ENCODE measurements around the gene TAF6.

Gene TAF6

DNA sequence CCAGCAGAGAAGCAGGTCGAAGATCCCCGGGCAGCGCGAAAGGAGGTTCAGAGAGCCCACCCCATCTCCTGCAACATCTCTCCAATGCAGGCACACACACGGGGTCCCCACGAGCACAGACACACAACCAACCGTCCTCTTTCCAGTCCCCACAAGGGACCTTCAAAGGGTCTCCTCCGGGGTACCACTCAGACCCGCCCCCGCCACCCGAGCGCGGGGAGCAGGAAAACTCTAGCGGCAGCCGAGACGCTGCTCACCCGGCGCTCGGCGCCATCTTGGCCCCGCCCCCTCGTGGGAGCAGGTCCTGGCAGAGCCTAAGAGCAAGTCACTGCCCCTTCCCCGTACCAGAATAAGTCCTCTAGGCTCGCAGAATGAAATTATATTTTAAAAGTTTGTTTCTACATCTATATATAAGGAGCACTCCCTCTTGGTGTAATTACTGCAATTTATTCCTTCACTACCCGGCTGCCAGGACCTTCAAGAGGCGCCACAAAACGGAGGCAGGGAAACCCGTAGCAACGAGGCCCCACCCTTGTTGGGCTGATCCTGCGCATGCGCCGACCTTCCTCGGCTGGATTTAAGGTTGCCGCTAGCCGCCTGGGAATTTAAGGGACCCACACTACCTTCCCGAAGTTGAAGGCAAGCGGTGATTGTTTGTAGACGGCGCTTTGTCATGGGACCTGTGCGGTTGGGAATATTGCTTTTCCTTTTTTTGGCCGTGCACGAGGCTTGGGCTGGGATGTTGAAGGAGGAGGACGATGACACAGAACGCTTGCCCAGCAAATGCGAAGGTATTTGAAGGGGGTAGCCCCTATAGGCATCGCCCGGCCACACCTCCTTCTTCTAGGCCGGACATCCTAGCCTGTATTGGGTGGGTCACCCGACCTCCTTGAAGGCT, at the start of gene TAF6, which contains the start of gene CNPY4:
TAF6 (minus strand) TSS at position 287 of the 898 bp plus-strand sequence. CDS start 5,149 bp downstream, outside the sequence.
CNPY4 (plus strand) TSS at position 563 of the 898 bp plus-strand sequence; CDS start at position 674, 111 bp downstream.
- DNase-seq (ENCODE audit: low read depth) = peak; percentile 87

GRCh38 chr7:100167912-100168323, 48.8 kb upstream of the TAF6 start:
- DNase-seq (ENCODE audit: low read depth) = no peak

GRCh38 chr7:100166970-100167911, 48.1 kb upstream of the TAF6 start:
- no peak for DNase-seq (ENCODE audit: low read depth)

DNA sequence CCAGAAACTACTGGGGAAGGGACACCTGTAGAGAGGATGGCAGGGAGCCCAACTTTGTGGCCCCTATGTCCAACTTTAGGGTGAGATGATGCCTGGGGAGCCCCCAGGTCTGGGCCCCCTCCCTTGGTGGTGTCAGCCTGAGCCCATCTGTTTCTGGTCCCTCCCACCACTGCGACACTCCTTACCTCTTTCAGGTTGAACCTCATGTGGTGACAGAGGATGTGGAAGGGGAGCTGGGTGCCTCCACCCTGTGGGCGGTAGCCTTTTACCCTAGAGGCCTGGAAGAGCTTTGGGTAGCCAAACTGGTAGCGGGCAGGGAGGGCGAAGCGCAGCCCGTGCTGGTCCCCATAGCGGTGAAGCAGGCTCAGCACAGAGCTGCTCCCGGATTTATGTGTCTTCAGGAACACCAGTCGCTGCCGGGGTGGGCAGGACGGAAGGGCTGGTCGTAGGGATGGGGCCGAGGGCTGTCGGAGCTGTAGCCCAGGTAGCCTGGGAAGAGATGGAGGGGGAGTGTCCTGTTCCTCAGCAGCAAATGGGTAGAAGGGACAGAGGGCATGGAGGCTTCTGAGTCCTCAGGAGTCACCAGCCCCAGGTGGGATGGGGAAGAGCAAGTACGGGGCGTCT, 47.3 kb upstream of the TAF6 start:
- no peak for DNase-seq (ENCODE audit: low read depth)

GRCh38 chr7:100163871-100164270, 44.7 kb upstream of the TAF6 start:
- DNase-seq (ENCODE audit: low read depth) = no peak

DNA sequence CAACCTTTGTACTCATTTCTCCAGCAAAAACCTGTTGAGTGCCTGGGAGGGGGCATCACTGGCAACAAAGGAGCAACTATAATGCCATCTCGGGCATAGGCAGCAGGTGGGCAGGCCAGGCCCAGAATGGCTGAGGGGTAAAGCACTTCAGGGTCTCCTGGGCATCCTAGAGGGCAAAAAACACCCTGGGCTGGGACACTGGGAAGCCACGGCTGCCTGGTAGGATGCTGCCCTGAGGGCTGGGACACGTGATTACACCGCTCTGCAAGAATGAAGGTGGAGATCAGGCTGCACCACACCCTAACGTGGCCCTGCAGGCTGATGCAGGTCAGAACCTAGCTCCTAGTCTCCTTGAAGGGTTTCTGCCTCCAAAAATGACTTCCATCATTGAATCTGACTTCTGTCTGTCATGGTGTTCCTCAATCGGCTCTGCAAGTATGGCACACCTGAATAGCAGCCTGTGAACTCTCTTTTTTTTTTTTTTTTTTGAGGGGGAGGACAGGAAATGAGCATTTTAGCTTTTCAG, 43.9 kb upstream of the TAF6 start:
- no peak for DNase-seq (ENCODE audit: low read depth)

DNA sequence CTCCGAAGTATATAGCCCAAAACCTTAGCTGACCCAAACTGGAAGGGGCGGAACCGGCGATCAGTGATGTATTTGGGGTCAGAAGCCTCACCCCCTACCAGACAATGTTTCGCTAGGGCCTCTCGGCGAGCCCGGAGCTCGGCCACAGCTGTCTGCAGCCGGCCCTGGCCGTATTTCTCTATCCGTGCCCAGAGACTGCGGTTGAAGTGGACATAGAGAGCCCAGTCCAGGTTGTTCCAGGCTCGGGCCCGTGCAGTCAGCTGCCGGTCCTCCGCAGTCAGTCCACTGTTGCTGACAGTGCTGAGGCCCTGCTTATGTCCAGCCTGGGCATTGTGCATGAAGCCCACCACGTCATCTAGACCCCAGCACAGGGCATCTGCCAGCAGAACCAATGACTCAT, 40.9 kb upstream of the TAF6 start:
- DNase-seq (ENCODE audit: low read depth) = no peak

DNA sequence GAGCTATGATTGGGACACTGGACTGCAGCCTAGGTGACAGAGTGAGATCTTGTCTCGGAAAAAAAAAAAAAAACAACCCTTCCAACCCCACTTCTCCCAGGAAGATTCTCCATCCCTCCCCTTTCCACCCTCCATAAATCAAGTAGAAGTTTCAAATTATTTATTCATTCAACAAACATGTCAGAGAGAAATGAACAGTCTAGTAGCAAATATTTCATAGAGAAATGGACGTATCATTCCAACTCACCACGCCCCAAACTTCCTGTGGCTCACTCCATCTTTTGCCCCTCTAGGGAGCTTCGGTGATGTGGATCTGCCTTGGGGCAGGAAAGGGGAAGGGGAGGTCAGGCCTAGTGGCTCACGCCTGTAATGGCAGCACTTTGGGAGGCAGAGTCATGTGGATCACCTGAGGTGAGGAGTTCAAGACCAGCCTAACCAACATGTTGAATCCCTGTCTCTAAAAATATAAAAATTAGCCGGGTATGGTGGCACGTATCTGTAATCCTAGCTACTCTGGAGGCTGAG, 40.0 kb upstream of the TAF6 start:
- no peak for DNase-seq (ENCODE audit: low read depth)

DNA sequence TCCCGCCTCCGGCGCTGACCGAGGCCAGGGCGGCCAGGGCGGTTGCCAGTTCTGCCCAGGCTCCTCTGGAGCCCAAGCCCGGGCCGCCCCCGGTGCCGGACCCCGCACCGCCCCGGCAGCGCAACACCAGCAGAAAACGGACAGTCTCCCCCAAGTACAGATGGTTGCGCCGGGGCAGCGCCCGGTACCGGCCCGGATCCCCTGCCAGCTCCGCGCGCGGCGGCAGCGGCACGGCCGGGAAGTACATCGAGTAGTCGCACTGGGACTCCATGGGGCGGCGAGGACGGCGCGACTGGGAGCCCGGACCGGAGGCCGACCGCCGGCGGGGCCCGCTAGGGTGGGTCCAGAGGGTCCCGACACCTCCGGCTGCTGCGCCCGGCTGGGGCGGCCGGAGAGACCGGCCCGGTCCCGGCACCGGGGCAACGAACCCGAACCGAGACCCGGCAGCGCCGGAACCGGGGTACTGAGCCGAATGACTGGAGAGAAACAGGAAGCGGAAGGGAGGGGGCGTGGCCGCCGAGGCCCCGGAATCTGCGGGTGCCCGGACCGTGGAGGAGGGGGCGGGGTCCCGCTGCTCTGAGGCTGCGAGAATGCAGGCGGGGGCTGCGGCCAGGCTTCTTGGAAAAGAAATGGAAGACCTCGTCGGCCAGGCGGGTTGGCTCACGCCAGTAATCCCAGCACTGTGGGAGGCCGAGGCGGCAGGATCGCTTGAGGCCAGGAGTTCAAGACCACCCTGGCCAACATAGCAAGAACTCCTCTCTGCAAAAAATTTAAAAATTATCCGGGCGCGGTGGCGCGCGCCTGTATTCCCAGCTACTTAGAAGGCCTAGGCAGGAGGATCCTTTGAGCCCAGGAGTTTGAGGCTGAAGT, 39.3 kb upstream of the TAF6 start, which contains the start of gene TRAPPC14:
TRAPPC14 (minus strand) TSS at position 495 of the 870 bp plus-strand sequence; CDS start at position 271, 224 bp downstream.
- peak; percentile 83 for DNase-seq (ENCODE audit: low read depth)

DNA sequence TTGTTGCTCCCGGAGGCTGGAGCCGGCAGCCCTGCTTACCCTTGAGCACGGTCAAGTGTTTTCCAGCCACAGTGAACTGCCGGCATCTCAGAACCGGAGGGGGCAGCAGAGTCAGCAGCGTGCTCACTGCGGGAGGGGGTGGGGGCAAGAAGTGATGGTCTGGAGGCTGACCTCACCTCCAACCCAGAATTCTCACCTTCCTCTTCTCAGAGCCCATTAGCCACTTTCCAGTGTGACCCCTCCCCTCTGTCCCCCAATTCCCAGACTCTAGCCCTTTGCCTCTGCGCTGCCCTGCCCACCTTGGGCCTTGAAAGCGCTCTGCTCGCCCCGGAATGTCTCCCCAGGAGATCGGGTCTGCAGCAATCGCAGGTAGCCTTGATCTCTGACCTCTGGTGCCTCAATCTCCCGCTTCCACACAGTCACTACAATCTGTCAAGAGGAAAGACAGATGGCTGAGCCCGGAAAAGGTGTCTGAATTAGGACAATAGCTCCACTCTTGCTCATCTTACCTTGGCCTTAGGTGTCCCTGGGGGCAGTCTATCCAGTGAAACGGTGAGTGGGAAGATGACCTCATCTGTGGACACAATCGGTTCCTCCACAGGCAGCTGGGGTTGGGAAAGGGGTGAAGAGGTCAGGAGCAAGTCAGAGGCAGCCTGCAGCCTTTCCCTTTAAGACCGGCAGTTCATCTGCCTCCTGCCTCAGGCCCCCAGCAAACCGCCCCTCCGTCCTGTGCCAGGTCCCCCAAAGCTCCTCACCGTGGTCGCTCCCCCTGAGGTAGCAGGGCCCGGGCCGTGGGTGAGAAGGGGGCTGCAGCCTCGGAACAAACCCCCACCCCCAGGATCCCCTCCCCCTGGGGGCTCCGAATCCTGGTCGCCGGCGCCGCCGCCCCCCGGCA, 38.4 kb upstream of the TAF6 start:
- no peak for DNase-seq (ENCODE audit: low read depth)

DNA sequence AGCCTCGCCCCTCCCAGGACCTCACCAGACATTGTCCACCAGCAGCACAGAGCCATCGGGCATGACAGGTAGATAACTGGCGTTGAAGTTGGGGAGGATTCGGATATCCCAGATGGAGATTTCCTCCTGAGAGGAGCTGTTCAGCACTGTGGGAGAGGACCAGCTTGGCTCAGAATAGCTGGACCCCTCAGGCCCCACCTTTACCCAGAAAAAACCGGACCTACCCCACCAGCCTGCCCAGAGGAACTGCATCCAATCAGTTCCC, 37.8 kb upstream of the TAF6 start:
- no peak for DNase-seq (ENCODE audit: low read depth)

- no peak for DNase-seq (ENCODE audit: low read depth)
Measured at GRCh38 chr7:100156331-100157068, 37.3 kb upstream of the TAF6 start.

- no peak for DNase-seq (ENCODE audit: low read depth)
Measured at GRCh38 chr7:100155553-100156317, 36.6 kb upstream of the TAF6 start.

- no peak for DNase-seq (ENCODE audit: low read depth)
Measured at GRCh38 chr7:100154651-100155491, 35.7 kb upstream of the TAF6 start.

DNA sequence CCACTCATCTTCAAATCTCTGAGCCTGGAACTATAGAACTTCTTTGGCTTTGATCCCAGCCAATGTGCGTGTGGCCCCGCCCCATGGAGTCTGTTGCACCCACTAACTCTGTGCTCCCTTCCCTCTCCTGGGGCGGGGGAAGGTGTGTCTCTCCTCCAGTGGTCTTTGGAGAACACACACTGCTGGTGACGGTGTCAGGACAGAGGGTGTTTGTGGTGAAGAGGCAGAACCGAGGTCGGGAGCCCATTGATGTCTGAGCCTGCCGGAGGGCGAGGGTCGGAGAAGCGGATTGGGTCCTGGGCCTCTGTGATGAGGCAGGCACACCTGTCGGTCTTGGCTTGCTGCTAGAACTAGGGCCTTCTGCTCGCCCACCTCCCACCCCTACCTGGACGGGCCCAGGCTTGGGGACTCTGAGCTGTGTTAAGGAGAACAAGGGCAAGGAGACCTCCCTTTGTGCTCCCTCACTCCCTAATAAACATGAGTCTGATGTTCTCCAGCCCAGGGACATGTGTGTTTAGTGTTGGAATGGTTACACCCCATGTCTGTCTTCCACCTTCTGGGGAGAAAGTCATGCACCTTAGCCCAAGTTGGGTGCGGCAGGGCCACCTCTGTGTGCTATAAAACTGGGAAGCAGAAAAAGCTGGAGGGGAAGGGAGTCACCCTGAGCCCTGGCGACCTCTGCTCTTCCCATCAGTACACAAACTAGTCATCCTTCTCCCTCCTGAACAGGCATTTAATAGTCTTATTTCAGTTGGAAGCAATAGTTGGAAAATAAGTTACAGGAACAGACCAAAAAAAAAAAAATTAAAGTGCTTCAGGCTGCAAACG, 34.8 kb upstream of the TAF6 start:
- no peak for DNase-seq (ENCODE audit: low read depth)

DNA sequence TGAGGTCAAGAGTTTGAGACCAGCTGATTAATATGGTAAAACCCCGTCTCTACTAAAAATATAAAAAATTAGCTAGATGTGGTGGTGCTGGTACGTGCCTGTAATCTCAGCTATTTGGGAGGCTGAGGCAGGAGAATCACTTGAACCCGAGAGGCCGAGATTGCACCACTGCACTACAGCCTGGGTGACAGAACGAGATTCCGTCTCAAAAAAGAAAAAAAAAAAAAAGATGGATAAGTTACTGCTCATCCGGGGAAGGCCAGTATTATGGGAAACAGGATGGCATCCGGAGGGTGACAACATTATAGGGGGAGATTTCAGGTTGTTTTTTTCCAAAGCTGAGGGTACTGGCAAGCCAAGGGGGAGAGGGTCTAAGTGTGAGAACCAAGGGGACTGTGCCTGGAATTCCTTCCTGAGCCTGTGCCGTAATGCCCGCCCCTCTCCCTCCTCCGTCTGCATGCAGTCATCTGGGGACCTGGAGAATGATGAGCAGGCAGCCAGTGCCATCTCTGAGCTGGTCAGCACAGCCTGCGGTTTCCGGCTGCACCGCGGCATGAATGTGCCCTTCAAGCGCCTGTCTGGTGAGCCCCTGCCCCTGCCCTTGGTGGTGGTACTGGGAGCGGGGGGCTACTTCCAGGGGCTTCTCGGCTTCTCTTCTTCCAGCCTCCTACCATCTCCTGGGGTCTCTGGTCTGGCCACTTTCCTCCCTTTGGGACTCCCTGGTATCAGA, 33.9 kb upstream of the TAF6 start:
- no peak for DNase-seq (ENCODE audit: low read depth)
